GM19468 (cell line): Measurements from ENCODE around the gene HSPBP1.
"Not testable (repeated sequence)": the region's sequence is repeated elsewhere in the genome, so short reads cannot be mapped to it uniquely, and the experiment has no call there.

Experiments
- ATAC-seq: cut with Tn5 transposase; IDR thresholded peaks from one replicate; pipeline ENCODE4 v1.9.1; 2021; ENCODE audit warnings: mild to moderate bottlenecking, moderate library complexity, moderate number of reproducible peaks; ENCODE audit not compliant: unreplicated experiment; ENCODE audit errors: extremely low read depth

HSPBP1 gene, protein sequence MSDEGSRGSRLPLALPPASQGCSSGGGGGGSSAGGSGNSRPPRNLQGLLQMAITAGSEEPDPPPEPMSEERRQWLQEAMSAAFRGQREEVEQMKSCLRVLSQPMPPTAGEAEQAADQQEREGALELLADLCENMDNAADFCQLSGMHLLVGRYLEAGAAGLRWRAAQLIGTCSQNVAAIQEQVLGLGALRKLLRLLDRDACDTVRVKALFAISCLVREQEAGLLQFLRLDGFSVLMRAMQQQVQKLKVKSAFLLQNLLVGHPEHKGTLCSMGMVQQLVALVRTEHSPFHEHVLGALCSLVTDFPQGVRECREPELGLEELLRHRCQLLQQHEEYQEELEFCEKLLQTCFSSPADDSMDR

DNA sequence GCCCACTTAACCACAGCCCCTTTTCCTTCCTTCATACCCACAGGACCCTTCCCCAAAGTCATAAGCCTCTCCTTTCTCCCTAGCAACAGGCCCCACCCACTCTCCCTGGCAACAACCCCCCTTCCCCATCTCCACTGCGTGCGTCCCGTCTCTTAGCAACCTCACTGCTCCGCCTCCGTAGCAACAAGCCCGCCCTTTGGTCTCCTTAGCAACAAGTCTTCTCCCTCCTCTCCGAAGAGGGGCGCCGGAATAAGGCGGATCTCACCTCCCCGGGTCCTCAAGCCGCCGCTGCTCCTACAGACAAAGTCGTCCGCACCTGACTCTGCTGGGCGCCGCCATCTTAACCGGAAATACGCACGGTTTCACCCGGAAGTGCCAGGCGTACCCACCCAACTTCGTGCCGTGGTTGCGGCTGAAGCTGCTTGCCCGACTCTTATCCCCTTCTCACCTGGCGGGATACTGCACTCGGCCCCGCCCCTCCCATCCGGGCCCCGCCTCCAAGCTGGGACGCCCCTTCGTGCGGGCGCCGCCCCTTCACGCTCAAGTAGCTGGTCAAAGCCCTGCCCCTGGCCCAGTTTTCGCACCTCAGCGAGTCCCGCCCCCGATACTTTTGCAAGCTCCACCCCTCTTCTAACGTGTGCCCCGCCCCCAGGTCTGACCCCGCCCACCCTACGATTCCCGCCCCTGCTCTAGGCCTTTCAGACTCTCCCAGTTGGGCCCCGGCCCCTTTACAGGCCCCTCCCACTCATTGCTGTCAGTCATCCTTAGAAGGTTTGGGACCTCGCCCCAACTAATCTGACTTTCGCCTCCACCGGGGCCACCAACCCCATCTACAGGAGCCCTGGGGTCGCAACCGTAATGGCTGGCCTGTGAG is at the start of gene HSPBP1:
TSS of gene HSPBP1 (minus strand) at position 341 of the 874 bp plus-strand sequence. CDS start 502 bp downstream, outside the sequence.
- ATAC-seq = peak; percentile 44

DNA sequence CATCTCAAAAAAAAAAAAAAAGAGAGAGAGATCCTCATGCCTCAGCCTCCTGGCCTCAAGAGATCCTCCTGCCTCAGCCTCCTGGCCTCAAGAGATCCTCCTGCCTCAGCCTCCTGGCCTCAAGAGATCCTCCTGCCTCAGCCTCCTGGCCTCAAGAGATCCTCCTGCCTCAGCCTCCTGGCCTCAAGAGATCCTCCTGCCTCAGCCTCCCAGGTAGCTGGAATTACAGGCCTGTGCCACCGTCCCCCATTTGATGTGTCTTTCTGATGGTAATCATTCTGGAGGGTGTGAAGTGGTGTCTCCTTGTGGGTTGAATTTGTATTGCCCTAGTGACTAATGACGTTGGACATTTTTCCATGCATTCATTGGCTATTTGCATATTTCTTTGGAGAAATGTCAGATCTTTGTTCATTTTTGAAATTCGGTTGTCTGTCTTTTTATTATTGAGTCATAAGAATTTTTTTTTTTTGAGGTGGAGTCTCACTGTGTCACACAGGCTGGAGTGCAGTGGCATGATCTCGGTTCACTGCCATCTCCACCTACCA is 48.9 kb upstream of the HSPBP1 start:
- not testable (repeated sequence) for ATAC-seq

DNA sequence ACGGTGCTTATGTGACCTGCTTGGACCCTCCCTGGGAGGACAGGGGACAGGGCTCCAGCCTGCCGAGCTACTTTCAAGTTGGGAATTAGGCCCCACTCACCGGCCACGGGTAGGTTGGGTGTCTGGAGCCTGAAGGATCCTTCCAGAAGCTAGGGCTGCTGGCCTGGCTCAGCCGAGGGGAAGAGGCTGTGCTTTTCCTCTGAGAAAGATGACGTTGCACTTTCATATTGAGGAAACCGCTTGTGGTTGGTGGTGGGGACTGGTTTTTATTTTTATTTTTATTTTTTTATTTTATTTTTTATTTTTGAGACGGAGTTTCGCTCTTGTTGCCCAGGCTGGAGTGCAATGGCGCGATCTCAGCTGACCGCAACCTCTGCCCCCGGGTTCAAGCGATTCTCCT is 45.3 kb upstream of the HSPBP1 start, which contains the start of gene TMEM150B:
TSS of gene TMEM150B (minus strand) at position 170 of the 400 bp plus-strand sequence. CDS start 4,305 bp downstream, outside the sequence.
- ATAC-seq = no peak

DNA sequence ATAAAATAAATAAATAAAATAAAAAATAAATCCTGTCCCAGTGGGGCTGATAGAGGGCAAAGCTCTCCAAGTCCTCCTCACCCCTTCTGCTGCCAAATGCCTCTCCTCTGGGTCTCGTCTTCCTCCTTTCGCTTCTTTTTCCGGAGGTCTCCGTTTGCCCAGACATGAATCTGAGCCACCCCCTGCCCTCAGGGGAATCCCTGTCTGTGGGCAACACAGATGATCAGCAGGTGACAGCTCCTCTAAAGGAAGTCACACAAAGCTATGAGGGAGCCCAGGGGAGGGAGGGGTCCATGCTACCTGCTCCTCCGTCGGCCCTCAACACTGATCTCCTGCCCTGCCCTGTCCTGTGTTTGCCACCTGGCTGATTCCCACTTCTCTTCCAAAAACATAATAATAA is 44.8 kb upstream of the HSPBP1 start:
- ATAC-seq = no peak

DNA sequence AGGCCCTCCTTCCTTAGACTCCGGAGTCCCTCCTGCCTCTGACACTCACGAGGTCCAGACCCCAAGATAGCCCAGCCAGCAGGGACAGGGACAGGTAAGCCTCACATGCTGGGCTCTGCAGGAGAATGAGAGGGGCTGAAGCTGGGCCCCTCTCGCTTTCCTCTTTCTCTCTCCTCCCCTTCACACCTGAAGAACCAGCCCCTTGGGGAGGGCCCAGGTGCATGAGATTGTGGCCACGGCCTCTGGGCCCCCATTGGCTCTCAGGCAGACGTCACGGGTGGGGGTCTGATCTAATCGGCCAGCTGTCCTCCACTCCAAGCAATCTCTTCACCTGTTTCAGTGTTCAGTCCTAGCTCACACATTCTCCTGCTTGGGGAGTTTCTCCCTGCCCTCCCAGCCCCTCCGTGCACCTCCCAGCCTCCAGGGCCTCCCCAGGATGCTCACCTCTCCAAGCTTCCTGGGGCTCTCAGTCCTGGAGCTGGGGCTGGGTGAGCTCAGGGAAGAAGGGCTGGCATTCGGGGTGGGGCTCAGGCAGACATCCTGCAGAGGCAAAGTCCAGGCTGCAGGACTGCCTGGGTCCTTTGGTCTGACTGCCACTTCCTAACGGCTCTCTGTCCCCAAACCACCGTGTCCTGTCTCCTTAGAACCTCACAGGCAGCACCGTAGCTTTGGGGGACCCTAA is 42.4 kb upstream of the HSPBP1 start:
- ATAC-seq = no peak

DNA sequence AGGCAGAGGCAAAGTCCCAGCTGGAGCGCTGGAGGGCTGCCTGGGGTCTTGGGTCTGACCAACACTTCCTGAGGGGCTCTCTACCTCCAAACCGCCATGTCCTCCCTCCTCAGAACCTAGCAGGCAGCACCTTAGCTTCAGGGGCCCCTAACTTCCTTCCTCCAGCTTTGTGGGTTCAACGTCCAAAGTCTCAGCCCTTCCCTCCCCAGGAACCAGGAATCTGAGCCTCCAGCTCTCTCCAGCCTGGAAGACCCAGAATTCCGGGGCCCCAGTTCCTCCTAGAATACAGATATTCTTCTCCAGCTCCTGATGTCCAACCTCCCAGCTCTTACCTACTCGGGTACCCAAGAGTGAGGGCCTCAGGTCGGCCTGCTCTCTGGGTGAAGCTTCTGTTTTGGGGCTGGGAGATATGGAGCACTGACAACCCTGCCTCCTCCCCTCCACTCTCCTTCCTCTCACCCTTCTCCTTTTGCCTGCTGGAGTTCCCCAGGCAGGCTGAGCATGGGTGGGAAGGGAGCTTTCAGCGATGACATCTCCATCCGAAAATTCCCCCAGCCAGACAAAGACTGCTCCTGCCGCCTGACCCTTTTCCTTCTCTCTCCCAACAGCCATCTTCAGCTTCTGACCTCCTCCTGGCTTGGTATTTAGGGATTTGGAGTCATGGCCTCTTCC is 41.7 kb upstream of the HSPBP1 start:
- no peak for ATAC-seq

DNA sequence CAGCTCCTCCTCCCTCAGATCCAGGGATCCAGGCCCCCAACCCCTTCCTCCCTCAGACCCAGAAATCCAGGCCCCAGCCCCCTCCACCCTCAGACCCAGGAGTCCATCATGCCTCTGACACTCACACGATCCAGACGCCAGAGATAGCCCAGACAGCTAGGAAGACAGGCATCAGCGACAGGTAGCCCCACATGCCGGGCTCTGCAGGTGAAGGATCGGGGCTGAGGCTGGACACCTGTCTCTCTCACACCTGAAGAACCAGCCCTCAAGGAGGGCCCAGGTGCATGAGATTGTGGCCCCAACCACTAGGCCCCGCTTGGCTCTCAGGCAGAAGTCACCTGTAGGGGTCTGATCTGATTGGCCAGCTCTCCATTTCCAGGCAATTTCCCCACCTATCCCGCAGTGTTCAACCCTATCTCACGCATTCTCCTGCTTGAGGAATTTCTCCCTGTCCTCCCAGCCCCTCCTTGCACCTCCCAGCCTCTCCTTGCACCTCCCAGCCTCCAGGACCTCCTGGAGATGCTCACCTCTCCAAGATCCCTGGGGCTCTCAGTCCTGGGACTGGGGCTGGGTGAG is 41.0 kb upstream of the HSPBP1 start:
- ATAC-seq = no peak

DNA sequence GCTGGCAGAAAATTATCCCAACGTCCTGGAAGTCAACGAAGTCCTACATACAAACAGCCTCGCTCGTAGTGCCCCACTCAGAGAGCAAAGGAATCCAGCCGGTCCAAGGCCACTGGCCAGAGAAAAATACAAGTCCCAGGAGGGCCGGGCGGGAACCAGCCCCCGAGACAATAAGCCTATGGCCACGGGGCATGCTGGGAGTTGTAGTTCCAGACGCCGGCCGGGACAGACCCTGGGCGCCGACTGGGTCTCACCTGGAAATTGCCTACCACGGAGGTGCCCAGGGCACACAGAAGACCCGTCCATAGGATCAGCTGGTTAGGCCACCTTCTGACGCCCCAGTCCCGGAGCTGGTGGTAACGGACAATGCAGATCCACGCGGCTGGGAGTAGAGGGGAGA is 39.9 kb upstream of the HSPBP1 start:
- no peak for ATAC-seq

DNA sequence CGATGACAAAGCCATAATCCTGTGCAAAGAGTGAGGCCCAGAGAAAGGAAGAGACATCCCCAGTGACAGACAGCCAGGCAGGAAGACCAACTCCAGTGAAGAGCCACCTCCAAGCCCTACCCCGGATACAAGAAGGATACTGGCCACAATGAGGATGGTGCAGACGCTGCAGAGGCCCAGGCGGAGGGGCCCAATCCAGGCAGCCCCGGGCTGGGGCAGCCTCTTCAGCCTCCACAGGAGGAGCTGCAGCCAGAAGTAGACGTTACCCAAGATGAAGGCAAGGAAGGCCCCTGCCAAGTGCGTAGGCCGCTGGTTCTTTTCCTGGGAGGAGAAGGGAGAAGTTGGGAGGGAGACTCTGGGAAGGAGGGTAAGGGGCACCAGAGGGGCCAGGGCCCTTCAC is 36.7 kb upstream of the HSPBP1 start:
- ATAC-seq = no peak

DNA sequence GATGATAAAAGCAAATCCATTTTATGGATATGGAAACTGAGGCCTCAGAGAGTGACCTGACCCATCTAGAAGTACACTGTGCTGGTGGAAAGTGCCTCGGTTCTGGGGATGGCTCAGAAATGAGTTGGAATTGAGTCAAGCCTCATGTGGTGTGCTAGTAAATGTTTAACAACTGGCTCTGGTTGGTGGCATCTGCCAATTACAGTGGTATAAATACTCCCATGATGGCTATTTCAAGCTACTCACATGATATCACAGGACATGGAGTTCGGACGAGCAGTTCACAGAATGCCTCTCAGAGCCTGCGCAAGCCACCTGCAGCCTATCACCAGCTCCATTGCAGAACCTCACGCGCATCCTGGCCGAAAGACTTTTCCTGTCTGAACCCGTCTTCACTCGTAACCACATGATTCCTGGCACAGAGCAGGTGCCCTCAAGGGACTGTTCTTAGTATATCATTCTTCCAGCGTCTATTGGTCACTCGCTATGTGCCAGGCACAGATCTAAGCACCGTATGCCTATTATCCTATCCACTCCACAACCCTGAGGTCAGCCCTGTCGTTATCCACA is 36.1 kb upstream of the HSPBP1 start:
- ATAC-seq = no peak

DNA sequence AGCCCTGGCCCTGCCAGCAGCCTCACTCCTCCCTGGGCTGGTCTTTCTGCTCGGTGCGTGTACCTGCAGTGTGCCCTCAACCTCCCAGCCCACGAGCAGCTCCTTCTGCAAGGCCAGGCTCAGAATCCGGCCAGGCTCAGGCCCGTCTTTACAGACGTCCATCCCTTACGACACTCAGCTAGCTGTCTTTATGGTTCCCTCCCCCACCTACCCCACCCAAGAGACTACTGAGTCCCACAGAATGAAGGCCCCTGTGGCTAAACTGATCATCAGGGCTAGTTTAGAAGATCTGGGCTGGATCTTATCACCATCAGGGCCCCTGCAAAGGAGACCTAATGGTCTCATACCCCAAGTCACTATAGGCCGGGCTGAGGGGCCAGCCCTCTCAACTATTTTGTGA is 34.5 kb upstream of the HSPBP1 start:
- ATAC-seq = no peak

DNA sequence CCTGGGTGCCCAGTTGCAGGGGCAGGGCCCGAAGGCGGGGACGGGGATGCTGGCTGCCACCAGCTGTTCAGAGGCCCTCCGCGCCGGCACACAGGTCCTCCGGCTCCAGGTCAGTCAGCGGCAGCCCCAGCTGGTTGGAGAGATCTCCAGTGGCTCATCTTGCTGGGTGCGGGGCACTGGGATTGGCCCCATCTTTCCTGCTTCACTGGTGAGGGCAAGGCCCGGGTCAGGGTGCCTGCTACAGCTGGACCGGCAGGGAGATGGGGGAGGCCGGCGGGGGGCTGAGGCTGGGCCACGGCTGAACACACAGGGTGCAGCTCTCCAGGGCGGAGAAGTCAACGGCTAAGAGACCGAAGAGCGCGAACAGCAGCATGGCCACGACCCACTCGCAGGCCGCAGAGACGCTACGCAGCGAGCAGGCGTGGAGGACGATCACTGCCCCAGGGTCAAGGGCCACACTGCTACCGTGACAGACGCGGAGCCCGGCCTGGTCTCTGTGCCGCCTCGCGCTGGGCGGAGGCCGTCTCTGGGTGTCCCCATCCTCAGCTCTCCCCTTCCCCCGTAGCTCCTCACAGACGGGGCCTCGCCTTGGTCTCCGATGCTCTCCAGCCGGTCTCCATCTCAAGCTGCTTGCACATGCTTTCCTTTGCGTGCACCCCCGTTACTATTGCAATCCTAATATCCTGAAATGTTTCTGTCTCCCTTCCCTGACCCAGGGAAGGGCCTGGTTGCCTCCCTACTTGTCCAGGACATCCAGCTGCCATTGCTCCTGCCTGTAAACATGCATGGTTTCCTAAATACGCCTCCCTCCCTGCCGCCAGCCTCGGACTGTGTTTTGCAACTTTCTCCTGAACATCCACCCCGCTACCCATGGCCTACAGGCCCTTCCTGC is 33.0 kb upstream of the HSPBP1 start:
- ATAC-seq = no peak

DNA sequence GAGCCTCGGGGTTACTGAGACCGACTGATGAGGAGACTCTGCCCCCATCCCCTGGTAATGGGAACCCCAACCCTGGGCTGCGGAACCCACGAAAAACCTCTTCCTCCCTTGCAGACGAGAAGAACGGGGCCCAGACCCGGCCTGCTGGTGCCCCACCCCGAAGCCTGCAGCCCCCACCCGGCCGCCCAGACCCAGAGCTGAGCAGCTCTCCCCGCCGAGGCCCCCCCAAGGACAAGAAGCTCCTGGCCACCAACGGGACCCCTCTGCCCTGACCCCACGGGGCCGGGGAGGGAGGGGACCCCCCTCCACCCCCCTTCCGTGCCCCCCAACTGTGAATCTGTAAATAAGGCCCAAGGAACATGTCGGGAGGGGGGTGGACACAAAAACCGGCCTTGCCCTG is 31.9 kb upstream of the HSPBP1 start:
- ATAC-seq = no peak

DNA sequence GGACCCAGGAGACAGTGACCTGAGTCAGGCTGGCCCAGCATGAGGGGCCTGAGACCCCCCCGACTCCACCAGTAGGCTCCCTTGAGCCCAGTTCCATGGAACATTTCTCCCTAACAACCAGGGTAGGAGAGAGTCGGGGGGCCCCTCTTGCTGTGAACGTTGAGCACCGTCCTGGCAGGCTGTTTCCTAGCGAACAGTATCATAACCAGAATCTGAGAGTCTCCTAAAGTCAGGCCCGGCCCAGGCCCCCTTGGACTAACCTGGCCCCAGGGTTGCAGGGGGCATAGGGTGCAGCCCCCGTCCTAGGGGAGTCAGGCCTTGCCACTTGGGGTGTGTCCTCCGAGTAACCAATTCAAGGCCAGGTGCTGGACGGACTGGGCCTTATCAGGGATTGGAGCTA is 31.5 kb upstream of the HSPBP1 start:
- no peak for ATAC-seq

DNA sequence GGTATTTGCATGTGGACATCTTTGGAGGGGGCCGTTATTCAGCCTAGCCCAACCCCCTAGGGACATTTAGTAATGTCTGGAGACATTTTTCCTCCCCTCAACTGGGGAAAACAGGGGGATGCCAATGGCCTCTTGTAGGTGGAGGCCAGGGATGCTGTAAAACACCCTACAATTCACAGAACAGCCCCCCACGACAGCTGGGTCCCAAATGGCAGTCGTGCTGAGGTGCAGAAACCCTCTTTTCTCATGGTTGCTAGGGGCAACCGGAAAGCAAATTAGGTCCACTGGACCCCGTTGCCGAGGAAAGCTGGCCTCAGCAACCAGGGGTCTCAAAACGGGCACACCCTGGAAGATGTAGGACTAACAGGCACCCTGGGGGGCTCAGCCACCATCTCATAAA is 30.6 kb upstream of the HSPBP1 start:
- no peak for ATAC-seq

DNA sequence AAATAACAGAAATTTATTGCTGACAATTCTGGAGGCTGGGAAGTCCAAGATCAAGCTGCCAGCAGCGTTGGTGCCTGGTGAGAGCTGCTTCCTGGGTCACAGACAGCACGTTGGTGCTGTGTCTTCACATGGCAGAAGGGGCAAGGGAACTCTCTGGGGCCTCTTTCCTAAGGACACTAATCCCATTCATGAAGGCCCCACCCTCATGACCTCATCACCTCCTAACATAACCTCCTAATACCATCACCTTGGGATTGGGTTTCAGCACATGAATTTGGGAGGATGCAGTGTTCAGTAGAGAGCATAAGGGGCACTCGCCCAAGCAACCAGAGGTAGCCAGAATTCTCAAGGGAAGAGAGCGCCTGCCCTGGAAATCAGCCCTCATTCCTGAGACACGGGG is 29.5 kb upstream of the HSPBP1 start:
- ATAC-seq = no peak

DNA sequence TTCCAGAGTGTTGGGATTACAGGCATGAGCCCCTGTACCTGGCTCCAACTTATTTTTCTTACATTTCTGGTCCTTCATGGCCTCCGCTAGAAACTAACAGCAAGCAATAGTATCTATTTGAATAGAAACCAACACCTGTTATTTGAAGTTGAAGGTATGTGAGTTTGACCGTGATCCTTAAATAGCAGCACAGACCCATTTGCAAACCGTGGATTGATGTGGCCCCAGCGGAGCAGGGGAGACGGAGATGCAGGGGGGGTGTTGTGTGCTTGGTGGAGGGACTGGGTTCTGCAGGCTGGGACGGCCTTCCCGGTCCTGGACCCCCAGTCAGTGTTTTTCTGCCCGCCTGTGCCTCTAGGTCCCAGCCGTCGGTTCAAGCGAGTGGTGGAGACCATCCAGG is 28.4 kb upstream of the HSPBP1 start:
- no peak for ATAC-seq

DNA sequence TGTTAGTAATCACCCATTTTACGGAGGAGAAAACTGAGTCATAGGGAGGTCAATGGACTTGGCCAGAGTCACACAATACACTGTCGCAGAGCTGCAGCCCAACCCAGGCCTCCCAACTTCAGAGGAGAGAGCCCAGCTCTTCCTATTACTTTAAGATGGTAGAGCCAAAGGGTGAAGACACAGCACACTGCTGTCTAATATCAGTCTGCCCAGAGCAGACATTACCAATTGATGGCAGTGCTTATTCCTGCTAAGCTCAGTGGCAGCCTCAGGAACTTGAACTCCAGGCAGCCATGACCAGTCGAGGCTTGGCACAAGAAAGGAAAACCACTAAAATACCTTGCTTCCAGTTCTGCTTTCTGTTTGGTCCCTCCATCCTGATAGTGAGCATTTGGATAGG is 26.8 kb upstream of the HSPBP1 start:
- no peak for ATAC-seq
